Skeletal muscle tissue (tissue), 4 donors: ENCODE data around the gene SCN8A. TPM values are rescaled to one million over a fixed set of nuclear protein-coding genes. Genes with fewer than 3 reads are reported as not detected.

ENCODE experiments used
- H3K27ac ChIP-seq: one replicate; pipeline ENCODE4 v1.7.0; 2013; ENCODE audit warnings: mild to moderate bottlenecking, low read depth, low read length, inconsistent platforms
- H3K27me3 ChIP-seq, 3 donors: one replicate each; pipeline ENCODE4 v1.7.0; 2013; ENCODE audit warnings: low read length in 3 of 3; ENCODE audit not compliant: control insufficient read depth in 3 of 3, insufficient read depth in 3 of 3
- H3K36me3 ChIP-seq, 3 donors: one replicate each; pipeline ENCODE4 v1.7.0; 2013; ENCODE audit warnings: low read length in 3 of 3; ENCODE audit not compliant: control insufficient read depth in 3 of 3, insufficient read depth in 3 of 3
- H3K4me1 ChIP-seq, 3 donors: one replicate each; pipeline ENCODE4 v1.7.0; 2013; ENCODE audit warnings: low read length in 3 of 3, mild to moderate bottlenecking in 3 of 3; ENCODE audit not compliant: control insufficient read depth in 3 of 3, insufficient read depth in 3 of 3
- H3K4me3 ChIP-seq, 3 donors: one replicate each; pipeline ENCODE4 v1.7.0; 2013; ENCODE audit warnings: low read length in 3 of 3
- H3K9ac ChIP-seq, 3 donors: one replicate each; pipeline ENCODE4 v1.7.0; 2013; ENCODE audit warnings: low read length in 3 of 3, mild to moderate bottlenecking in 3 of 3, moderate library complexity in 2 of 3, low read depth in 1 of 3
- H3K9me3 ChIP-seq, 3 donors: one replicate each; pipeline ENCODE4 v1.7.0; 2013; ENCODE audit warnings: low read length in 3 of 3; ENCODE audit not compliant: control insufficient read depth in 3 of 3
- total RNA-seq: library from RNA; depleted of rRNA; stranded (reverse); fragments of >200 nt; gene quantifications from one replicate; pipeline ENCODE4 v1.2.3, GENCODE V29; 2014
- donor health status: Osteomylitis.

Gene SCN8A
- total RNA-seq, 1 donor from 2014 or later, result 0.52 TPM

- Histone ChIP-seq H3K27me3 (peaks cover 15 to 35% (median 26%) of the 10 kb centered on the region in 3 donors), H3K9me3 (no peaks in the 10 kb centered on the region), H3K9ac (peak overlapping the region; percentile 33 to 73 (median 62)), H3K36me3 (no peaks in the 10 kb centered on the region), H3K4me1 (peaks cover 0 to 7% (median 4%) of the 10 kb centered on the region in 3 donors), H3K27ac (no peak overlapping the region), H3K4me3 (peak overlapping the region; percentile 43 to 66 (median 65))
These were observed 223.5 kb downstream of the SCN8A start for GRCh38 chr12:51814311-51815088.

GRCh38 chr12:51815571-51815970 is 224.5 kb downstream of the SCN8A start:
- H3K27ac ChIP-seq, result no peak overlapping the region
- H3K9ac ChIP-seq, result no peak overlapping the region
- peaks cover 15 to 45% (median 26%) of the 10 kb centered on the region in 3 donors for H3K27me3 ChIP-seq
- H3K9me3 ChIP-seq, result no peaks in the 10 kb centered on the region
- H3K4me3 ChIP-seq, result no peak overlapping the region
- peaks cover 0 to 7% (median 4%) of the 10 kb centered on the region in 3 donors for H3K4me1 ChIP-seq
- no peaks in the 10 kb centered on the region for H3K36me3 ChIP-seq

- H3K9me3 ChIP-seq, result no peaks in the 10 kb centered on the region
- H3K4me3 ChIP-seq, result no peak overlapping the region
- no peak overlapping the region for H3K27ac ChIP-seq
- peaks cover 0 to 7% (median 4%) of the 10 kb centered on the region in 3 donors for H3K4me1 ChIP-seq
- H3K36me3 ChIP-seq, result no peaks in the 10 kb centered on the region
- H3K27me3 ChIP-seq, result peaks cover 20 to 50% (median 26%) of the 10 kb centered on the region in 3 donors
- H3K9ac ChIP-seq, result no peak overlapping the region
These were observed 226.3 kb downstream of the SCN8A start for GRCh38 chr12:51817027-51817953.

- Histone ChIP-seq H3K9me3 (no peaks in the 10 kb centered on the region), H3K9ac (no peak overlapping the region), H3K27me3 (peaks cover 20 to 52% (median 26%) of the 10 kb centered on the region in 3 donors), H3K27ac (no peak overlapping the region), H3K36me3 (no peaks in the 10 kb centered on the region), H3K4me1 (peaks cover 0 to 7% (median 4%) of the 10 kb centered on the region in 3 donors), H3K4me3 (no peak overlapping the region)
These were observed 227.1 kb downstream of the SCN8A start for GRCh38 chr12:51818086-51818485.

- H3K27me3 ChIP-seq, result peaks cover 20 to 56% (median 25%) of the 10 kb centered on the region in 3 donors
- H3K9me3 ChIP-seq, result no peaks in the 10 kb centered on the region
- peaks cover 0 to 7% (median 4%) of the 10 kb centered on the region in 3 donors for H3K4me1 ChIP-seq
- H3K9ac ChIP-seq, result no peak overlapping the region
- H3K27ac ChIP-seq, result no peak overlapping the region
- no peak overlapping the region for H3K4me3 ChIP-seq
- H3K36me3 ChIP-seq, result no peaks in the 10 kb centered on the region
These were observed 227.7 kb downstream of the SCN8A start for GRCh38 chr12:51818566-51819300.

GRCh38 chr12:51819736-51820525 is 228.9 kb downstream of the SCN8A start:
- Histone ChIP-seq H3K27ac (no peak overlapping the region), H3K9ac (no peak overlapping the region)

GRCh38 chr12:51820526-51821439 is 229.8 kb downstream of the SCN8A start:
- no peaks in the 10 kb centered on the region for H3K36me3 ChIP-seq
- H3K4me3 ChIP-seq, result peak overlapping the region in 2 of 3 donors; percentile 13 to 46
- no peaks in the 10 kb centered on the region for H3K4me1 ChIP-seq
- H3K9me3 ChIP-seq, result no peaks in the 10 kb centered on the region
- peak overlapping the region in 1 of 3 donors; percentile 45 for H3K9ac ChIP-seq
- H3K27me3 ChIP-seq, result peaks cover 8 to 44% (median 20%) of the 10 kb centered on the region in 3 donors
- H3K27ac ChIP-seq, result no peak overlapping the region

More at GRCh38 chr12:51819736-51820525, 228.9 kb downstream of the SCN8A start:
- H3K9me3 ChIP-seq, result no peaks in the 10 kb centered on the region
- H3K27me3 ChIP-seq, result peaks cover 15 to 51% (median 24%) of the 10 kb centered on the region in 3 donors
- H3K4me3 ChIP-seq, result peak overlapping the region in 1 of 3 donors; percentile 20
- H3K36me3 ChIP-seq, result no peaks in the 10 kb centered on the region
- H3K4me1 ChIP-seq, result peaks cover 0 to 6% (median 2%) of the 10 kb centered on the region in 3 donors

- H3K36me3 ChIP-seq, result no peaks in the 10 kb centered on the region
- no peak overlapping the region for H3K27ac ChIP-seq
- peak overlapping the region in 1 of 3 donors; percentile 46 for H3K4me3 ChIP-seq
- H3K27me3 ChIP-seq, result peaks cover 4 to 39% (median 19%) of the 10 kb centered on the region in 3 donors
- H3K4me1 ChIP-seq, result no peaks in the 10 kb centered on the region
- peak overlapping the region in 1 of 3 donors; percentile 45 for H3K9ac ChIP-seq
- no peaks in the 10 kb centered on the region for H3K9me3 ChIP-seq
These were observed 230.6 kb downstream of the SCN8A start for GRCh38 chr12:51821440-51822260.
